ENCODE results near the gene APOF. TPM values are rescaled to one million over a fixed set of nuclear protein-coding genes. Genes with fewer than 3 reads are reported as not detected.

Gene APOF
- total and polyA plus RNA-seq, 9 of the 15 experiments (the other 6 are each of a cell fraction or from before 2014, with no cell fraction given): 0.09 to 0.15 (median 0.12) TPM; not detected in 5

DNA sequence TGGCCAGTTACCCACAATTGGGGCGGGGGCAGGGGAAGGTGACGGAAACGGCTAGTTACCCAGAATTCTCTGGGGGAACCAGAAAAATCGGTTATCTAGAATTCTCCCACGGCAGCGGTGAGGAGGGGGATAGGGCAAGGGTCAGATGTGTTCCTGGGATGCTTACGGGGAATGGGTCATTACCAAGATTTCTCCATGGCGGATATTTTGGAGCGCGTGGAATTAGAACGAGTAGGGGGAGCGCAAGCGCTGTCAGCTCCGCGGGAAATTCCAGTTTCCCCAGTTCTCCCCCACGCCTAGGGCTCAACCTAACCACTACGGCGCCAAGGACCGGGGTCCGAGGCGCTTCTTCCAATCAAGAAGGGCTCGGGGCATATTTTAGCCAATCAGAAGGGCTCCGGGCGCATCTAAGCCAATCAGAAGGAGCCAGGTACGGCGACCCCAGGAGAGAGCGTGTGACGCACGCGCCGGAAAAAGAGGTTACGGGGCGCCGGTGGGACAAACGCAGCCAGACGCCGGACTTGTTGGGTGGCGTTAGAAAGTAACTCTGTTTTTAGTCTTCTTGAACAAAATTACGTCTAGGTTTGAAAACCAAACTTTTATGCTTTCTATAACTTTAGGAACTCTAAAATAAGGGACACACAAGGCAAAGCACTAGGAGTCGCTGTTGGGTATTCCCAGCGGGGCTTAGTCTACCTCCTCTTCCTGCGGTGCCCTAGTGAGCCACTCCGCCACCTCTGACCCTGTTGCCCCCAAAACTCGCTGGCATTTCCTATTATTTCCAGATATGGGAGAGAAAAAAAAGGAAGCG is 28.8 kb downstream of the APOF start, which contains the start of gene PAN2 (continued):
- TF ChIP-seq SIN3A (IDR thresholded peaks at IDR 0.05; ENCODE audit: borderline replicate concordance in 2 of 2, control insufficient read depth in 1 of 2, low read depth in 2 of 2, low read length in 2 of 2): peak in 1 of 2 experiments; percentile 66; a peak in 1 of 4 replicates
- TF ChIP-seq MXD1 (CRISPR knock-in tag; IDR thresholded peaks at IDR 0.05; ENCODE audit: borderline replicate concordance, poor library complexity, severe bottlenecking): no peak
- no peak for TF ChIP-seq PTBP1 (IDR thresholded peaks at IDR 0.05; ENCODE audit: low read depth, low read length)
- peak; percentile 67 for TF ChIP-seq SMAD4 (CRISPR knock-in tag; conservative IDR thresholded peaks at IDR 0.05)
- TF ChIP-seq POLR2AphosphoS5 (IDR thresholded peaks at IDR 0.05; ENCODE audit: control insufficient read depth, insufficient read depth, low read depth, low read length): peak; percentile 78; the same call in 1 of the 2 replicates
- TF ChIP-seq ZC3H4 (CRISPR knock-in tag; IDR thresholded peaks at IDR 0.05; ENCODE audit: borderline replicate concordance): no peak
- TF ChIP-seq MEIS2 (IDR thresholded peaks at IDR 0.05; ENCODE audit: partially characterized antibody): no peak
- TF ChIP-seq BMI1 (IDR thresholded peaks at IDR 0.05; ENCODE audit: low read length): no peak
- 0 out of 2 replicates have a peak, but pooled peaks have one; percentile 53 for TF ChIP-seq THAP12 (CRISPR knock-in tag; IDR thresholded peaks at IDR 0.05)
- no peak for TF ChIP-seq ZNF79 (CRISPR knock-in tag; IDR thresholded peaks at IDR 0.05; ENCODE audit: low read depth)
- TF ChIP-seq, protein P1, sequence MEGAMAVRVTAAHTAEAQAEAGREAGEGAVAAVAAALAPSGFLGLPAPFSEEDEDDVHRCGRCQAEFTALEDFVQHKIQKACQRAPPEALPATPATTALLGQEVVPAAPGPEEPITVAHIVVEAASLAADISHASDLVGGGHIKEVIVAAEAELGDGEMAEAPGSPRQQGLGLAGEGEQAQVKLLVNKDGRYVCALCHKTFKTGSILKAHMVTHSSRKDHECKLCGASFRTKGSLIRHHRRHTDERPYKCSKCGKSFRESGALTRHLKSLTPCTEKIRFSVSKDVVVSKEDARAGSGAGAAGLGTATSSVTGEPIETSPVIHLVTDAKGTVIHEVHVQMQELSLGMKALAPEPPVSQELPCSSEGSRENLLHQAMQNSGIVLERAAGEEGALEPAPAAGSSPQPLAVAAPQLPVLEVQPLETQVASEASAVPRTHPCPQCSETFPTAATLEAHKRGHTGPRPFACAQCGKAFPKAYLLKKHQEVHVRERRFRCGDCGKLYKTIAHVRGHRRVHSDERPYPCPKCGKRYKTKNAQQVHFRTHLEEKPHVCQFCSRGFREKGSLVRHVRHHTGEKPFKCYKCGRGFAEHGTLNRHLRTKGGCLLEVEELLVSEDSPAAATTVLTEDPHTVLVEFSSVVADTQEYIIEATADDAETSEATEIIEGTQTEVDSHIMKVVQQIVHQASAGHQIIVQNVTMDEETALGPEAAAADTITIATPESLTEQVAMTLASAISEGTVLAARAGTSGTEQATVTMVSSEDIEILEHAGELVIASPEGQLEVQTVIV (CRISPR knock-in tag; IDR thresholded peaks at IDR 0.05; ENCODE audit: borderline replicate concordance): no peak
- TF ChIP-seq ZNF830 (CRISPR knock-in tag; IDR thresholded peaks at IDR 0.05): no peak
- TF ChIP-seq, protein P2, sequence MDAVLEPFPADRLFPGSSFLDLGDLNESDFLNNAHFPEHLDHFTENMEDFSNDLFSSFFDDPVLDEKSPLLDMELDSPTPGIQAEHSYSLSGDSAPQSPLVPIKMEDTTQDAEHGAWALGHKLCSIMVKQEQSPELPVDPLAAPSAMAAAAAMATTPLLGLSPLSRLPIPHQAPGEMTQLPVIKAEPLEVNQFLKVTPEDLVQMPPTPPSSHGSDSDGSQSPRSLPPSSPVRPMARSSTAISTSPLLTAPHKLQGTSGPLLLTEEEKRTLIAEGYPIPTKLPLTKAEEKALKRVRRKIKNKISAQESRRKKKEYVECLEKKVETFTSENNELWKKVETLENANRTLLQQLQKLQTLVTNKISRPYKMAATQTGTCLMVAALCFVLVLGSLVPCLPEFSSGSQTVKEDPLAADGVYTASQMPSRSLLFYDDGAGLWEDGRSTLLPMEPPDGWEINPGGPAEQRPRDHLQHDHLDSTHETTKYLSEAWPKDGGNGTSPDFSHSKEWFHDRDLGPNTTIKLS (IDR thresholded peaks at IDR 0.05; ENCODE audit: borderline replicate concordance, low read depth): peak; percentile 68; the same call in 1 of the 2 replicates
- TF ChIP-seq BRD4 (IDR thresholded peaks at IDR 0.05): 0 out of 2 replicates have a peak, but pooled peaks have one; percentile 49
- TF ChIP-seq POLR3A (IDR thresholded peaks at IDR 0.05; ENCODE audit: borderline replicate concordance, extremely low read depth, insufficient read depth, insufficient read length): no peak
- peak; percentile 58 for TF ChIP-seq SP1 (CRISPR knock-in tag; IDR thresholded peaks at IDR 0.05)
- no peak for TF ChIP-seq PRMT5 (CRISPR knock-in tag; IDR thresholded peaks at IDR 0.05)
- no peak for TF ChIP-seq KAT8 (IDR thresholded peaks at IDR 0.05; ENCODE audit: low read depth)
- no peak for TF ChIP-seq ZNF57 (CRISPR knock-in tag; IDR thresholded peaks at IDR 0.05)
- 0 out of 2 replicates have a peak, but pooled peaks have one; percentile 23 for TF ChIP-seq BCL6 (CRISPR knock-in tag; IDR thresholded peaks at IDR 0.05)

Measured in K562 (cell line).